ENCODE data around the gene CGB7.
"Not testable (repeated sequence)": the region's sequence is repeated elsewhere in the genome, so short reads cannot be mapped to it uniquely, and the experiment has no call there.

CGB7 gene

DNA sequence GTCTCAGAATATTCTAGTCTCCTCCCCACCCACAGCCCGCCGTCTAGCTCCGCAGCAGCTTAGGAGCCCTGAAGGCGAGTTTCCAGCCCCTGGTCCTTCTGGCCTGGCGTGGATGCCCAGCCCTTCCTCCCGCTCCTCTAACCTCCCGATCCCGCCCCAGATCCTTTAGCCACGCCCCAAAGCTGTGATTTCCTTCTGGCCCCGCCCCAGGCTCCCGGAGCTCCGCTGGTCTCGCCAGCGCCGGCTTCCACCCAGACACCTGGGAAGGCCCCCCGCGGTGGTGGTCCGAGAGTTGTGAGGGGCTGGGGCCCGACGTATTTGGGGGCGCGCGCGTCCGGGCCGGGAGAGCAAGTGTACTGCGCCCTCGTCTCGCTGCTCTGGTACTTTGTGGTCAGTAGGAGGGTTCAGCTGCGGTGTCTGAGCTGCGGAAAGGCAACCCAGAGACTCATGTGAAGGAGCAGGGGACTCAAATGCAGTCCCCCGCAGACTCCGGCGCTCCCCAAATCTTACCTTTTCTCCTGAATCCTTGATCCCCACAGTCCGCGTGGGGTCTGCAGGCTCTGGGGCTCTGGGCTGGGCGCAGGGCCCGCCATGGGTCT lies at the start of gene CGB7:
CGB7 (minus strand) TSS at position 114 of the 599 bp plus-strand sequence. CDS start 2,374 bp downstream, outside the sequence.
- DNase-seq (ENCODE audit: low spot score), result peak; percentile 91

DNA sequence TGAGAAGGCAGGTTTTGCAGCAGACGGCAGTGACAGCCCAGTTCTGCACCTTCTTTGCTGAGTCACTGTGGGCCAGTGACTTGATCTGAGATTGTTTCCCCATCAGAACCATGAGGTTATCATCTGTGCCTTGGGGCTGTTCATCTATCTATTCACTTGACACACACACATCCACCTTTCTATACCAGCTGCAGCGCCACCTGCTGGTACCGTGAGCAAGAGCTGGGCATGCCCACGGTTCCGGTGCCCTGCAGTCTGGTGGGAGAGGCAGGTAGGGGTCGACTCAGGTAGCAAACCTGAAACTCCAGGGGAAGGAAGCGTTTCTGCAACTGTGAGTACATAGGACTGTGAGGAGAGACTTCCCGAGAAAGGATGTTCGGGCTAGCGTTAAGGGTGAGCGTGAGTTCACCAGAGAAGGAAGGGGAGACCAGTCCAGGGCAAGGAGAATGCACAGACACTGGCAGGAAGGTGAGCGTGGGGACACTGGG lies 49.1 kb upstream of the CGB7 start:
- peak; percentile 44 for DNase-seq (ENCODE audit: low spot score)

DNA sequence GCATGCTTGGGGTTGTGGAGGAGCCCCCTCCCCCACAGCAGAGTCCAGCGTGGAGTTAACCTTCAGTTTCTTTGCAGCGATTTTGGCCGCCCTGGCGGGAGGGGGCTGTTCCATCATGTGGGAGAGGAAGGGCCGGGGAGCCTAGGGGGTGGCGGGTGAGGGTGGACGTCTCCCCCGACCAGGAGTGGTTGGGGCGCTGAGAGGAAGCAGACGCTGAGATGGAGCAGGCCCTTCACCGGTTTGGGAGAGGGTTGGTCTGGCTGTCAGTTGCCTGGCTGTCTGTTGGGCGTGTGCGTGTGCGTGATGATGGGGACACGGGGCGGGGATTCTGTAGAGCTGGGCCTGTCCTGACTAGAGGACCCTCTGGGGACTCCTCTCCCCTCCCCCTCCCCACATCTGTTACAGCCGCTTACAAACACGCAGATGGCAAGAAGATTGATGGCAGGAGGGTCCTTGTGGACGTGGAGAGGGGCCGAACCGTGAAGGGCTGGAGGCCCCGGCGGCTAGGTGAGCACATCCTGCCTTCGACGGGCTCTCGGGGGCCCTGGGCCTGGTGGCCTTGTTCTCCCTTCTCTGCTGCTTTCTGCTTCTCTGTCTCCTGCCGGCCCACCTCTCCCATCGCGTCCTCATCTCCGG lies 46.8 kb upstream of the CGB7 start:
- DNase-seq (ENCODE audit: low spot score), result no peak

DNA sequence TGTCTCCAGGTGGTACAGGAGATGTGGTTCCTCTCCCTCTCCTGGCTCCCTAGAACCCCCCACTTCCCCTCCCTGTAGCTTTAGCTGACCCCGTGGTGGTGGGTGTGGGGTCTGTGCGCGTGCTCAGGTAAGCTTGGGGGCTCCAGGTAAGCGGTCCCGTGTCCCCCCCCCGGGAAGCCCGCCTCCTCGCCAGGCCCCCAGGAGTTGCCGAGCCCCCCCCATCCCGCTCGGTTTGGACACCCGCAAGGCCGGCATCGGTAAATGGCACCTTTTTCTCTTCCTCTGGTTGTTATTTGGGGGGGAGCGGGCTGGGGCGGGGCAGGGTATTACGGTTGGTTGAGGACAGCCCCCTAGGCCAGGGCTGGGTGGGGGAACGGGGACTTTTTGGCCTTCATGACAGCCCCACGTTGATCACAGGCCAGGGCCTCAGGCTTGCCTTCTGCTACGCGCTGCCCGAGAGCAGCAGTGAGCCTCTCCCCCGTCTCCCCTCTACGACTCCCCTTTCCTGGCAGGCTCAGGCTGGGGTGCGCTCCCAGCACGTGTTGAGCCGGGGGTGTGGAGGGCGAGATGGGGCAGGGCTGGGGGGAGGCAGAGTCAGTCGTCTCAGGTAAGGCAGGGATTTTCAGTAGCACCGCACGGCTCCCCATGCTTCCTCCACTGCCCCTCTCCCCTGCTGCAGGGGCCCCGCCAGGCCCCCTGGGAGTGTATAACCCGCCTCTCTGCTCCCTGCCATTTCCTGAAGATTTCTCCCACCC lies 46.0 kb upstream of the CGB7 start:
- DNase-seq (ENCODE audit: low spot score), result no peak

DNA sequence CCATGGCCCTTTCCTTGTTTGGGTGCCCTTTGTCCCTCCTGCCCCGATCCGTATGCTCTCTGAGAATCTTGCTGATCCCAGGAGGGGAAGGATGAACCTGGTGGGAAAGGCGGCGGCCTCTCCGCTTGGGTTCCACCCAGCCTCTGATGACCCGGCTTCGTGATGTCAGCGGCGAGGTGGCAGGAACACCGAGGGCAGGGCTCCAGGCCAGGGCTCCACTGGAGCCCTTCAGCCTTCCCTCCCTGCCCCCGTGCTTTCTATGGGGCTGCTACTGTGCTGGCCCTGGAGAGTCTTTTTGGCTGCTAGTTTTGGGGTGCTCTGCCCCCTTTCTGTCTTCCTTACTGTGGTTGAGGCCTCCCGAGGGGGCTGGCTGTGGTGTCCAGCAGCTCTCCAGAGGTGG lies 44.8 kb upstream of the CGB7 start:
- no peak for DNase-seq (ENCODE audit: low spot score)

DNA sequence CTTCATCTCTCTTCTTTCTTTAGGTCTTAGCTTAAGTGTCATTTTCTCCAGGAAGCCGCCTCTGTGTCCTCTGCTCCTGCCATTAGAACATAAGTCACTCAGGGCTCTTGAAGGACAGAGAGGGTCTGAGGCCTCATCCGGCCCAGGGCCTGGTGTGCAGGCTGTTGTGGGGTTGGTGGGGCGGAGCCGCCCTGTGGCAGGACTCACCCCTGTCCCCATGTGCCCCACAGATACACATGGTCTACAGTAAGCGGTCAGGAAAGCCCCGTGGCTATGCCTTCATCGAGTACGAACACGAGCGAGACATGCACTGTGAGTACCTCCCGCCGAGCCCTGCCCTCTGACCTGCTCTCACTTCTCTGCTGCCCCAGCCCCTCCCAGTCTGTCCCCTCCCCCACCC lies 43.6 kb upstream of the CGB7 start:
- DNase-seq (ENCODE audit: low spot score), result no peak

DNA sequence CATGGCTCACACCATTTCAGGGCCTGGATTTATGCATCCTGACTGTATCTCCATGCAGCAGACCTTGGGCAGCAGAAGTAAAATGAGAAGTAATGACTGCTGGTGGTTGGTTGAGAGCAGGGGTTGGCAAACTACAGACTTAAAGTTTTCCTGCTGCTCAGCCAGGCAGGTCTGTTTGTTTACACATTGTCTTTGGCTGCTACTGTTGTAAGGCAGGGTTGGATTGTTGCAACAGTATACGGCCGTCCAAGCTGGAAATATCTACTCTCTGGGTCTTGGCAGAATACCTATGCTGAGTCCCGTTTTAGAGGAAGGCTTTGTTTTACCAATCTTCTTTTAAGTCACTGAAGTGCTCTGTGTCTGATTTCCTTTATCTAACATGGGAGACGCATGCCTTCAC lies 41.2 kb upstream of the CGB7 start:
- DNase-seq (ENCODE audit: low spot score), result no peak

DNA sequence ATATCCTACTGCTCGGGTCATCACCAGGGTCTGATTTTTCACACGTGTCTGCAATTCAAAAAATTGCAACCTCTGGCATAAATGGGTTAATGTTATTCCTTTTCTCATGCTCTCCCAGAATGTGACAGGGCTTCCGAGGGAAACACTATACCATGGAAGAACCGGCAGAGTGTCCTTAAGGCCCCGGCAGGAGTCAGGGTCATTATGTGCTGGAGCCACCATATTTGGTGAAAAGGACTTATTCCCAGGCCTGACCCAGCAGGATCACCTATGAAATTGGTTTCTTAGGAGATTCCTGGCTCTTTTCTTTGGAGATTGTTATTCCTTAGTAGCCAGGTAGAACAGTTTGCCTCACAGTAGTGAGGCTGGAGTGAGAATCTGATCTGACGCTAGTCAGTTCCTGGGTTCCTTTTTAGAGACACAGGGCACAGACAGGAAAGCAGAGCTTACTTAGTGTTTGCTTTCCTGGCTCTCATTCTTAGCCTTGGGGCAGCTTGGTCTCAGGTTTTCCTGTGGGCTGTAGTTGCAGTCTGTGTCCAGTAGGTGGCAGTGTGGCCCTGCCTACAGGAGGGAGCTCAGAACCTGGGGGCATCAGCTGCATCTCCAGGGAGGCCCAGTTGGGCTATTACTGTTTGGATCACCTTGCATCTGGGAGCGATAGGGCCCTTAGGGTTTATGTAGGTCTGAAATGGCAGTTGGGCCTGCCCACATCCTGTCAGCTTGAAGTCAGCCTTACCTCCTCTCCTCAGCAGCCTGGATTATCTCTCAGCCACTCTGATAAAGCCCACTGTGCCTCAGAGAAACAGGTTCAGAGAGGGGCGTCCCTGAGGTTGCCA lies 40.1 kb upstream of the CGB7 start:
- DNase-seq (ENCODE audit: low spot score), result peak; percentile 81

DNA sequence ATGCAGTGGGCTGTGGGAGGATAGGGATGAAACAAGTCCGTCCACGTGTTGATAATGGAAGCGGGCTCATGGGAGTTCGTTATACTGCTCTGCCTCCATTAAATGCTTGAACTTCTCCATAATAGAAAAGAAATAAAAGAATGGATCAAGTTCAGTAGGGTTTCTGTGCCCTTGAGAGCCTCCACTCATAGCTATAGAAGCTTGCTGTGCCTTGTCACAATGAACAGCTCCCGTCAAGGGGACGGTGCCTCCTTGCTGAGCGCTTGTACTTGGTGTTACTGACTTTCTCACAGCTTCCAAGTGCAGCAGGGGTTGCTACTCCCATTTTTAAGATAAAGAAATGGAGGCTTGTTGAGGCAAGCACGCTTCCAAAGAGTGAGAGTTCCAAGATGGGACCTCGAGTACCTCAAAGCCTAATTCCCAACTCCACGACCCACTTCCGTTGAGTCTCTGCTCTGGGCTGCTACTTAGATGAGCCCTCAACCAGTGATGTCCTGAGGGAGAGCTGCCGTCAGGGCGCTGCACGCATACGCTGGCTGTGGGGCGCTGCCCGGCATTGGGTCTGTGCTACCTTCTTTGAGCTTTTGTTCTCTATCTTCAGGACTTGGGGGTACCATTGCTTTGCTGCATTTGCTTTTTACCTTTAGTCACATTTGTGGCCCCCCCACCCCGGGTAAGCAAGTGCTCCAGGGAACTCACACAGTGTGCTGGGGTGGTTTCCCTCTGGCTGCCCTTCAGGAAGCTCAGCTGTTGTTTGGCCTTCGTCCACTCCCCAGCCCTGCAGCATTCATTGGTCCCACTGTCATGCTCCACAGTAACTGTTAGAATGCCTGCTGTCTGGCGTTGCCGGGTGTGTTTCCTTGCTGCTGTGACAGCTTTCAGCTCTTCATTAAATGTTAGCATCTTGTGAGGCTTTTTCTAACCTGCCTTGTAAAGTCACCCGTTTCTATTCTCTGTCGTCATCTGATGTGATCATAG lies 37.2 kb upstream of the CGB7 start:
- no peak for DNase-seq (ENCODE audit: low spot score)

DNA sequence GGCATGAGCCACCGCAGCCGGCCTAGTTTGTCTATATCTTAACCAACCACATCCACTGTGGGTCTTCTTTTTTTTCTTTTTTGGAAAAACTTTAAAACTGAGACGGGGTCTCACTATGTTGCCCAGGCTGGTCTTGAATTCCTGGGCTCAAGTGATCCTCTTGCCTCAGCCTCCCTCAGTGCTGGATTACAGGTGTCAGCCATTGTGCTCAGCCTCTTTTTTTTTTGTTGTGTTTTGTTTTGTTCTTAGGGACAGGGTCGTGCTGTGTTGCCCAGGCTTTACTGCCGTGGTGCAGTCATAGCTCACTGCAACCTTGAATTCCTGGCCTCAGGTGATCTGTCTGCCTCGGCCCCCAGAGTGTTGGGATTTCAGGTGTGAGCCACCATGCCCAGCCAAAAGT lies 35.1 kb upstream of the CGB7 start:
- no peak for DNase-seq (ENCODE audit: low spot score)

DNA sequence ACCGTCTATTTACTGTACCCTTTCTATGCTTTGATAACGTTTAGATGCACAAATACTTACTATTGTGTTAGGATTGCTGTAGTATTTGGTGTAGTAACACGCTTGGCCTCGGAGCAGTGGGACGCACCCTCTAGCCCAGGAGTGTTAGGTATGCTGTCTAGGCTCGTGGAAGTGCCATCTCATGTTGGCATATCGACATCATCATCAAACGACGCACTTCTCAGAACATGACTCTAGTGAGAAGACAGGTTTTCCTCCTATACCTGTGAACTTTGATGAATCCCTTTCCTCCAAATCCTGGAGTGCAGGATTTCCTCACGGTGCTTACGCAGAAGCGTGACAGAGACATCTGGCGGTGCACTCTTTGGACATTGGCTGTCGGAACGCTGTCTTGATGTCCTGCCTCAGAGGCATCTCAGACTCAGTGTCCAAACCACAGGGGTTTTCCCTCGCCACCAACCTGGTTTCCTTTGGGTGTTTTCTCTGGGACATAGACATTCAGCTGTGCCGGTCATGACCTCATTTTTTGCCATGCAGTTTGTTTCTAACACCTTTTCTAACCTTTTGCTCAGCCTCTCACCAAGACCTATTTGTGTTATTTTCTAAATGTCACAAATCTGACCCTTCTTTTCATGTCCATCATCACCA lies 34.0 kb upstream of the CGB7 start:
- DNase-seq (ENCODE audit: low spot score), result no peak

DNA sequence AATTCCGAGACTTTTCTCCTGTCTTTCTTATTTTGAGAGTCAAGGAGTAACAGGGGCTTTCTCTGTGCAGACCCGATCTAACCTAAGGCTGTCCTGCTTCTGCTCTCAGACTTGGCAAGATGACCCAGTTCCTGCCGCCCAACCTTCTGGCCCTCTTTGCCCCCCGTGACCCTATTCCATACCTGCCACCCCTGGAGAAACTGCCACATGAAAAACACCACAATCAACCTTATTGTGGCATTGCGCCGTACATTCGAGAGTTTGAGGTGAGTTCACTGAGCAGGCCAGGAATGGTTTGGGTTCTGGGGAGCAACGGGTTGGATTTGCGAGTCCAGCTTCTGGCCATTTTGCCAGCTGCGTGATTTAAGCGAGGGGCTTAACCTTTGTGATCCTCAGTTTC lies 28.7 kb upstream of the CGB7 start:
- DNase-seq (ENCODE audit: low spot score), result no peak

DNA sequence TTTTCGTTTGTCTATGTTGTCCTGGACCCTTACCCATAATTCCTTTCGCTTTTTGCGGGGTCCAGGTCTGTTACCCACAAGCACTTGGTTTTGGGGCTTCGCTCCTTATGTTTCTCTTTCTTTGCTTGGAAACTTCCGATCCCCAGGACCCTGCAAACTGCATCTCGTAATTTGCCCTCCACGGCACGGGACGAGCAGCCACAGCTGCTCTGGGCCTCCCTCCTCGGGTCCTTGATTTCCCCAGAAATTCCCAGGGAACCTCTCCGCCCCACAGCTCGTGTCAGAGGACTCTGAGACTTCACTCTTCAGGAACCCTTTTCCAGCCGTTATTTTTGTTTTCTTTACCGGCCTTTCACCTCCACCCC lies 28.3 kb upstream of the CGB7 start:
- DNase-seq (ENCODE audit: low spot score), result no peak

DNA sequence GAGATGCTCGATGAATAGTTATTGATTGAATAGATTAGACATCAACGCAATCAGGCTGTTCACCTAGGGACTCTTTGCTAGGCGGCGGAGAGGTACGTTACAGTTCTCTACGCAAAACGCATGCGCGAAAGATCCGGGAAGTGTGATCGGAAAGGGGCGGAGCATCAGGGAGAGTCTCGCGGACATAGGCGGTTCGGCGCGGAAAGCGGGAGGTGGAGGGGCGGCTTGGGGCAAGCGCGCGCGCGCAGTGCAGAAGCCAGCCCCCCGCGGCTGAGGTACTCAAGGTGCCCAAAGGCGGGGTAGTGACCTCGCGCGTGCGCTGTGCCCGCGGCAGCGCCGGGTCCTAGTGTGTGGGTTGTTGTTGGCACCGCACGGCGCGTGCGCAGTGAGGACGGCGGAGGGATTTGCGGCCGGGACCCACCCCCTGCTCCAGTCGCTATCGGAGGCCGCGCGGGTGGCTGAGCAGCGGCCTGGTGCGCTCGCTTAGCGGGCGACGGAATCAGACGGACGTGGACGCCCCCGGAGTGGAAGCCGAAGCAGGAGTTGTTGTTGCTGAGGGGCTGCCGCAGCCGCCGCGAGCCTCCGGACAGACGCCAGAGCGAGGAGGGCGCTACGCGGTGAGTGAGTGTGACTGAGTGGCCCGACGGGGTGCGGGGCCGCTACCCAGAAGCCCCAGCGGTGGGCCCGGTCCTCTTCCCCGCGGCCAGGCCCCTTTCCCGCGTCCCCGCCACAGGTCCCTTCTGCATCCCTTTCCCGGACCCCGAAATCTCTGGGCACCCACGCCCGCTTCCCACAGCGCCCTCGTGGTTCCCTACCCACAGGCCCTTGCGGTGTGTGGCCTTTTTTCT lies 27.7 kb upstream of the CGB7 start, which contains the start of gene SNRNP70:
SNRNP70 (plus strand) TSS at position 432 of the 848 bp plus-strand sequence. CDS start 964 bp downstream, outside the sequence.
- peak; percentile 100 for DNase-seq (ENCODE audit: low spot score)

DNA sequence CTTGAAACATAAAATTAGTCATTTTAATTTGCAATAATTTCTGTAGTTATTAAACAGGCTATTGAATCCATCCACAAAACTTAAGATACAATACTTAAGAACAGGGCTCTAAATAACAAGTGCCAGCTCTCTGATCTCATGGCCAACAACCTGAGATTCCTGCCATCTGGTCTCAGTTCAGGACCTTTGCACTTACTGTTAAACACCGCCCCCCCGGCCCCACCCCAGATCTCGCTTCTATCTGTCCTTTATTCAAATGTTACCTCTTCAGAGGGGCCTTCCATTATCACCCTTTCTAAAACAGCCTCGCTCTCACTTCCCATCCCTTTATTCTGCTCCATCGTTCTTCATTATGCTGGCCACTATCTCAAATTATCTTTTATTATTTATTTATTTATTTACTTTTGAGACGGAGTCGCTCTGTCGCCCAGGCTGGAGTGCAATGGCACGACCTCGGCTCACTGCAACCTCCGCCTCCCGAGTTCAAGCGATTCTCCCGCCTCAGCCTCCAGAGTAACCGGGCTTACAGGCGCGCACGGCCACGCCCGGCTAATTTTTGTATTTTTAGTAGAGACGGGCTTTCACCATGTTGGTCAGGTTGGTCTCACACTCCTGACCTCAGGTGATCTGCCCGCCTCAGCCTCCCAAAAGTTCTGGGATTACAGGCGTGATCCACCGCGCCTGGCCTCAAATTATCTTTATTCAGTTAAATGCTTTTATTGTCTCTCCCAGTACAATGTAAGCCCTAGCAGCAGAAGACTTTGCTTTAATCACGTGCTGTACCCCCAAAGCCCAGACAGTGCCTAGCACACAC lies 26.9 kb upstream of the CGB7 start:
- no peak for DNase-seq (ENCODE audit: low spot score)

DNA sequence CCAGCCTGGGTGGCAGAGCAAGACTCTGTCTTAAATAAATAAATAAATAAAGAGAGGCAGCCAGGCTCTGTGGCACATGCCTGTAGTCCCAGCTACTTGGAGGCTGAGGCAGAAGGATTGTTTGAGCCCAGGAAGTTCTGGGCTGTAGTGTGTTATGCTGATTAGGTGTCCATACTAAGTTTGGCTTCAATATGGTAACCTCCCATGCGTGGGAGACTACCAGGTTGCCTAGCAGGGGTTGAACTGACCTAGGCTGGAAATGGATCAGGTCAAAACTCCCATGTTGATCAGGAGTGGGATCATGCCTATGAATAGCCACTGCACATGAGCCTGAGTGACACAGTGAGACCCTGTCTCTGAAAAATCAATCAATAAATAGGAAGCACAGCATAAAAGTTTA lies 23.7 kb upstream of the CGB7 start:
- DNase-seq (ENCODE audit: low spot score), result no peak

DNA sequence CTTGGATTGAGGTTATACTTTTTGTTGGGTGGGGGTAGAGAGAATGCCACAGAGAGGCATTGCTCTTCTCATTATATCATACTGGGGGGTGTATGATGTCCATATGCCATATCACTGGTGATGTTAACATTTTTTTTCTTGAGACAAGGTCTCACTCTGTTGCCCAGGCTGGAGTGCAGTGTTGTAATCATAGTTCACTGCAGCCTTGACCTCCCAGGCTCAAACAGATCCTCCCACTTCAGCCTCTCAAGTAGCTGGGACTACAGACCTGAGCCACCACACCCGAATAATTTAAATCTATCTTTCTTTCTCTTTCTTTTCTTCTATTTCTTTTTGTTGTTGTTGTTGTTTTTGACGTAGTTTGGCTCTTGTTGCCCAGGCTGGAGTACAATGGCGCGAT lies 22.8 kb upstream of the CGB7 start:
- DNase-seq (ENCODE audit: low spot score), result no peak

DNA sequence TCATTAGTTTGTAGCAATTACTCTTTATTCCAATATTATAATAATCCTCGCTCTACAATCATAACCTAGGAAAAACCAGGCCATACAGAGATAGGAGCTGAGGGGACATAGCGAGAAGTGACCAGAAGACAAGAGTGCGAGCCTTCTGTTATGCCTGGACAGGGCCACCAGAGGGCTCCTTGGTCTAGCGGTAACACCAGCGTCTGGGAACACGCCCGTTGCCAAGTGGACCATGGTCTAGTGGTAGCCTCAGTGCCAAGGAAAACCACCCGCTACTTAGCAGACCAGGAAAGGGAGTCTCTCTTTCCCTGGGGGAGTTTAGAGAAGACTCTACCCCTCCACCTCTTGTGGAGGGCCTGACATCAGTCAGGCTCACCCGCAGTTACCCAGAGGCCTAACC lies 17.3 kb upstream of the CGB7 start:
- not testable (repeated sequence) for DNase-seq (ENCODE audit: low spot score)
